AG04449 (cell line): ENCODE data around the gene ACTR8.

Experiments
- CTCF ChIA-PET: fragments of 350-600 bp; formaldehyde crosslinking; extraction: SDS; loops from one replicate; lab custom pipeline; 2021; ENCODE audit warnings: antibody characterized with exemption; lab: Yijun Ruan, JAX
- POLR2A ChIA-PET: fragments of 400-600, 350-600 bp; formaldehyde crosslinking; extraction: SDS; loops from one replicate; lab custom pipeline; 2020; ENCODE audit warnings: antibody characterized with exemption, inconsistent platforms; lab: Yijun Ruan, JAX
- DNase-seq: peaks from one replicate; pipeline ENCODE4 v3.0.0-alpha.2; 2010; ENCODE audit warnings: low read depth, low spot score
- H3K4me3 ChIP-seq: 2 replicates; pipeline ENCODE4 v1.5.1; 2011; ENCODE audit warnings: low read depth, mild to moderate bottlenecking, control low read depth, low read length
- TF ChIP-seq, protein P1 (sequence below): IDR thresholded peaks from one replicate; pipeline ENCODE4 v1.5.1; 2011; ENCODE audit warnings: mild to moderate bottlenecking, moderate library complexity, low read length, control low read depth, inconsistent platforms; ENCODE audit not compliant: insufficient read depth; ENCODE audit errors: missing control alignments

ACTR8 gene

DNA sequence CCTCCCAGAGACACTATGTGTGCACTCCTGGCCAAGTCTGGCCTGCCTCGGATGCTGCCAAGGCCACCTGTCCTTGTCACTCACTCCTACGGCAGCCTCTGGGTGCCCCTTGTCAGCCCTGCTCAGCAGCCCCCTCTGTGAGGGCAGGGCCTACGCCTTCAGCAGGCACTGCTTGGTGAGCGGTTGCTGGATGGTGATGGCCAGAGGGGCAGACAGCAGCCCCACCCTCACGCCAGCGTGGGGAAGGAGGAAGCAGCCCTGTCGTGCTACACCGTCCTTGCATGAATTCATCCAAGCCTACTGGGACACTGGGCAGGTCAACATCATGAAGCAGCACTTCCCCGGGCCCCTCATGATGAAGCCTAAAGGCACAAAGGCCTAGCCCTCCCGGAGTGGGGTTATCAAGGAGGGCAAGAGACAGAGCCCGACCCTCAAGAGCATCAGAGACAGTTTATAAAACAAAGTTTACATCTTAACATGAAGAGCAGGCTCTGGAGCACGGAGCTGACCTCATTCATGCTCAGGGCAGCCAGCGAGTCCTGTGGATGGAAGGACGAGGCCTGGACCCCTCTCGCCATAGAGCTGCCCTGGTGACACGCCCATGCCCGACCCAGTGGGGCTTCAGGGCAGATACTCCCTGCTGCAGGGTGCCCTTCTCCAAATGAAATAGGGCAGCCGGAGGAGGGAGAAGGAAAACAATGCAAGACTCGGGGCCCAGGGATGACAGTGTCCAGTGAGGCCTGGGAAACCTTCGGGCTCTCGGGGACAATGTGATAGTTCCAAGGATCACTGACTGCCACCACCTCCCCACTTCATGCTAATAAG lies 61.0 kb downstream of the ACTR8 start:
- no peak for DNase-seq
- ChIA-PET POLR2A (no interaction called here), CTCF (no interaction called here)
- TF ChIP-seq, protein P1, sequence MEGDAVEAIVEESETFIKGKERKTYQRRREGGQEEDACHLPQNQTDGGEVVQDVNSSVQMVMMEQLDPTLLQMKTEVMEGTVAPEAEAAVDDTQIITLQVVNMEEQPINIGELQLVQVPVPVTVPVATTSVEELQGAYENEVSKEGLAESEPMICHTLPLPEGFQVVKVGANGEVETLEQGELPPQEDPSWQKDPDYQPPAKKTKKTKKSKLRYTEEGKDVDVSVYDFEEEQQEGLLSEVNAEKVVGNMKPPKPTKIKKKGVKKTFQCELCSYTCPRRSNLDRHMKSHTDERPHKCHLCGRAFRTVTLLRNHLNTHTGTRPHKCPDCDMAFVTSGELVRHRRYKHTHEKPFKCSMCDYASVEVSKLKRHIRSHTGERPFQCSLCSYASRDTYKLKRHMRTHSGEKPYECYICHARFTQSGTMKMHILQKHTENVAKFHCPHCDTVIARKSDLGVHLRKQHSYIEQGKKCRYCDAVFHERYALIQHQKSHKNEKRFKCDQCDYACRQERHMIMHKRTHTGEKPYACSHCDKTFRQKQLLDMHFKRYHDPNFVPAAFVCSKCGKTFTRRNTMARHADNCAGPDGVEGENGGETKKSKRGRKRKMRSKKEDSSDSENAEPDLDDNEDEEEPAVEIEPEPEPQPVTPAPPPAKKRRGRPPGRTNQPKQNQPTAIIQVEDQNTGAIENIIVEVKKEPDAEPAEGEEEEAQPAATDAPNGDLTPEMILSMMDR, result no peak
- H3K4me3 ChIP-seq, result no peak overlapping the region

GRCh38 chr3:53820084-53820483 lies 61.9 kb downstream of the ACTR8 start:
- DNase-seq, result no peak
- no peak overlapping the region for H3K4me3 ChIP-seq
- POLR2A ChIA-PET, result no interaction called here
- CTCF ChIA-PET, result interaction anchor here (0.6 kb wide), 1 partner anchor 25 kb away, joined by 3 read pairs; no protein-coding TSS in a partner anchor
- TF ChIP-seq, protein P1, result no peak

DNA sequence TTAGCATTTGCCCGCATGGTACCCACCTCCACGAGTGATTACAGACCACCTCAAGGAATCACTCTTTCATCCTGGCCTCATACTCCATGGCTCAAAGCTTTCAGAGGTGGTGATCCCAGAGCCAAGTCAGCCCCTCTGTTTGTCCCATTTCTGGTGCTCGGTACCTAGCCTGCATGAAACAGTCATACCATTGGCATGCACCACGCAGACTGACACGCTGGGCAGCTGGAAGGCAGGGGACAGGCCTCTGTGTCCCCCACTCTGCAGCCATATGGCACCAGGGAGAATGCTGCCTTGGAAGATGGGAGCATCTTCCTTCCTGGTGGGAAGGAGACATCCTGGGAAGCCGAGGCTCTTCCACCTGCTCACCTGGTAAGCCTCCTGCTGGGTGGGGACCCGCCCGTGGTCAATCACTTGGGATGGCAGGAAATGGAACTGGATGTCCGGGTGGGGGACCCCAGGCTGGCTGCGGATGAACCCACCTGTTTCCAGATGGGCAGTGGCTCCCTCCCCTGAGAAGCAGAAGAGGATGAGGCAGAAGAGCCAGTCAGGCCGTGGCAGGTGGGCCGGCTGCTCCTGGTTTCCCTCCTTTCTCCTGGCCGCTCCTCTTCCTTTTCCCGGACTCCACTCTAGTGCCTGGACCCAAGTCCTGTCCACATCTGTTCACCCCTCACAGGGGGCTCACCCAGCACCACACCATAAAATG lies 62.6 kb downstream of the ACTR8 start:
- H3K4me3 ChIP-seq, result no peak overlapping the region
- ChIA-PET CTCF (interaction anchor here (0.6 kb wide), 1 partner anchor 26 kb away, joined by 3 read pairs; no protein-coding TSS in a partner anchor), POLR2A (no interaction called here)
- TF ChIP-seq, protein P1, result no peak
- no peak for DNase-seq

DNA sequence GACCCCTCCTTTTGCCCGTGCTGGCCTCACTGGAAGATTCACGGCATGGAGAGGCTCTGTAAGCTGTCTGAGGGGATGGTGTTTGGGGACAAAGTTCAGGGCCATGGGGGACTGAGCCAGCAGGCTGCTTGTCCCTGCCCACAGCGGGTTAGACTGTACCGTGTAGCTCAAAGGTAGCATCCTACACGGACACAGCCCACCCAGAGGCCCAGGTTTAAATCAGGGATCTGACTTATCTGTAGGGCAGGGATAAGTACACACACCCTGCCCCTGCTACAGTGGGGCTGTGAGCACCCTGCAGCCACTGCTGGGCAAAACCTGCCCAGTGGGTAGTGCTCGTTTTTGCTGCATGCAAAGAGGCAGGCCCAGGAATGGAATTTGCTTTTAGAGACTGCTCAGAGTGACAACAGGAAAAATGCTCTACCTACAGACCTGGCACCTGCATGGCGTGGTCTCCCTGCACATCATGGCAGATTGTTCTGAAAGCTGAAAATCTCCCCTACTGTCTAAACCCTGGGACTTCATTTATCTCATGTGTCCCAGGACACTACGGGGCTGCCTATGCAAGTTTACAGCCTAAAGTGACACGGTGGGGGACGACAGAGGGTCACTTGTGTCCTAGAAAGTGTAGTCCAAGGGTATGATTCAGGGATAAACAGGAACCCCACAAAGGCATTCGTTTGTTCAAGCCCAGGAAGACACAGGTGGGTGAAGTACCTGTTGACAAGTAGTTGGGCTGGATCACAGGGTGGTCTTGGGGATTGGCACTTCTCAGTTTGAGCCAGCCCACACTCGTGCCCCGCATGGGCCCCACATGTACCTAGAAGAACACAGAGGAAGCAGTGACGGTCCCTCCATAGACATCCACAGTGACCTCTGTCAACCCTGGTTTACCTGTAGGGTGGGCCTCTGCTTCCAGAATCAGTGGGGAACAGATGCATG lies 63.5 kb downstream of the ACTR8 start:
- H3K4me3 ChIP-seq, result no peak overlapping the region
- DNase-seq, result no peak
- TF ChIP-seq, protein P1, result no peak
- ChIA-PET POLR2A (interaction anchor here (0.7 kb wide), 1 partner anchor 1091 kb away, joined by 6 read pairs; no protein-coding TSS in a partner anchor), CTCF (no interaction called here)

GRCh38 chr3:53817809-53818208 lies 64.1 kb downstream of the ACTR8 start:
- no peak for DNase-seq
- ChIA-PET CTCF (no interaction called here), POLR2A (interaction anchor here (0.7 kb wide), 1 partner anchor 1092 kb away, joined by 6 read pairs; no protein-coding TSS in a partner anchor)
- TF ChIP-seq, protein P1, result no peak
- H3K4me3 ChIP-seq, result no peak overlapping the region
